ENCODE results near the gene DEPDC1B.
"Not testable (repeated sequence)": the region's sequence is repeated elsewhere in the genome, so short reads cannot be mapped to it uniquely, and the experiment has no call there.

DNA sequence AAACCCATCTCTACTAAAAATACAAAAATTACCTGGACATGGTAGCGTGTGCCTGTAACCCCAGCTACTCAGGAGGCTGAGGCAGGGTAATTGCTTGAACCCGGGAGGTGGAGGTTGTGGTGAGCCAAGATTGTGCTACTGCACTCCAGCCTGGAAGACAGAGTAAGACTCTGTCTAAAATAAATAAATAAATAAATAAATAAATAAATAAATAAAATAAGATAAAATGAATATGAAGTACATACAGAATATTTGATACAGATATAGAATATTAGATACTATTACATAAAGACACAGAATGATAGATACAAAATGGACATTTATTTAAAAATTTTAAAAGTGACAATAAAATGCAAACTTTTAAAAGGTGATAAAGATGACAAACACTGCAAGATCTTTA, 146.7 kb downstream of the DEPDC1B start:
- TF ChIP-seq, protein P1, sequence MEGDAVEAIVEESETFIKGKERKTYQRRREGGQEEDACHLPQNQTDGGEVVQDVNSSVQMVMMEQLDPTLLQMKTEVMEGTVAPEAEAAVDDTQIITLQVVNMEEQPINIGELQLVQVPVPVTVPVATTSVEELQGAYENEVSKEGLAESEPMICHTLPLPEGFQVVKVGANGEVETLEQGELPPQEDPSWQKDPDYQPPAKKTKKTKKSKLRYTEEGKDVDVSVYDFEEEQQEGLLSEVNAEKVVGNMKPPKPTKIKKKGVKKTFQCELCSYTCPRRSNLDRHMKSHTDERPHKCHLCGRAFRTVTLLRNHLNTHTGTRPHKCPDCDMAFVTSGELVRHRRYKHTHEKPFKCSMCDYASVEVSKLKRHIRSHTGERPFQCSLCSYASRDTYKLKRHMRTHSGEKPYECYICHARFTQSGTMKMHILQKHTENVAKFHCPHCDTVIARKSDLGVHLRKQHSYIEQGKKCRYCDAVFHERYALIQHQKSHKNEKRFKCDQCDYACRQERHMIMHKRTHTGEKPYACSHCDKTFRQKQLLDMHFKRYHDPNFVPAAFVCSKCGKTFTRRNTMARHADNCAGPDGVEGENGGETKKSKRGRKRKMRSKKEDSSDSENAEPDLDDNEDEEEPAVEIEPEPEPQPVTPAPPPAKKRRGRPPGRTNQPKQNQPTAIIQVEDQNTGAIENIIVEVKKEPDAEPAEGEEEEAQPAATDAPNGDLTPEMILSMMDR (IDR thresholded peaks at IDR 0.05), result not testable (repeated sequence)
- TF ChIP-seq POLR2A (IDR thresholded peaks at IDR 0.05), result not testable (repeated sequence)
